MCF 10A (cell line): ENCODE measurements around the gene KEL. TPM values are rescaled to one million over a fixed set of nuclear protein-coding genes. Genes with fewer than 3 reads are reported as not detected.

Experiments used
- BruUV-seq: library from RNA; stranded (reverse); fragments of 400-500 nt; replicated peaks from 2 replicates; lab custom pipeline; 2021; lab: Mats Ljungman, UMichigan
- CTCF ChIA-PET: fragments of 300-600 bp; sonication (Branson Sonifier 250); formaldehyde crosslinking; extraction: SDS; loops from one replicate; lab custom pipeline; 2021; ENCODE audit warnings: antibody characterized with exemption, inconsistent platforms; lab: Yijun Ruan, JAX
- POLR2A ChIA-PET: fragments of 300-600, 350-650 bp; sonication (Branson Sonifier 250); formaldehyde crosslinking; extraction: SDS; loops from one replicate; lab custom pipeline; 2020; ENCODE audit warnings: antibody characterized with exemption, inconsistent platforms; lab: Yijun Ruan, JAX
- DNase-seq: peaks from one replicate; pipeline ENCODE4 v3.0.0-alpha.2; 2018; ENCODE audit not compliant: unreplicated experiment
- H3K27ac Mint-ChIP-seq: one replicate; pipeline ENCODE4 v1.8.0; 2022; ENCODE audit warnings: mild to moderate bottlenecking, low read depth, mixed read lengths; ENCODE audit not compliant: unreplicated experiment
- H3K27me3 Mint-ChIP-seq: one replicate; pipeline ENCODE4 v1.8.0; 2022; ENCODE audit warnings: mixed read lengths; ENCODE audit not compliant: insufficient read depth, unreplicated experiment
- H3K36me3 Mint-ChIP-seq: one replicate; pipeline ENCODE4 v1.8.0; 2022; ENCODE audit warnings: mild to moderate bottlenecking, moderate library complexity, mixed read lengths; ENCODE audit not compliant: insufficient read depth, unreplicated experiment
- H3K4me1 Mint-ChIP-seq: one replicate; pipeline ENCODE4 v1.8.0; 2022; ENCODE audit warnings: mixed read lengths; ENCODE audit not compliant: insufficient read depth, unreplicated experiment
- H3K4me3 Mint-ChIP-seq: one replicate; pipeline ENCODE4 v1.8.0; 2022; ENCODE audit warnings: mild to moderate bottlenecking, moderate library complexity, mixed read lengths; ENCODE audit not compliant: unreplicated experiment
- H3K9me3 Mint-ChIP-seq: one replicate; pipeline ENCODE4 v1.8.0; 2022; ENCODE audit warnings: mixed read lengths; ENCODE audit not compliant: unreplicated experiment
- CTCF ChIP-seq: fragments of 200-600 bp; IDR thresholded peaks from one replicate; pipeline ENCODE4 v1.8.0; 2022; ENCODE audit warnings: antibody characterized with exemption, mild to moderate bottlenecking; ENCODE audit not compliant: unreplicated experiment
- intact Hi-C: fragments of 100-400 bp; cut with micrococcal nuclease; formaldehyde crosslinking; loops from 2 replicates; pipeline ENCODE4 v1.14.1; 2022
- total RNA-seq: library from RNA; stranded (reverse); gene quantifications from 2 replicates; pipeline ENCODE4 v1.2.3, GENCODE V29; 2022

Gene KEL
- total RNA-seq, 1 experiment from 2014 or later, result not detected

GRCh38 chr7:142932386-142933091, 29.6 kb downstream of the KEL start:
- CTCF ChIA-PET, result interaction anchor here (0.5 to 1.2 kb wide), 3 partner anchors 18 to 471 kb away, joined by 3 to 4 read pairs (median 3); no protein-coding TSS in a partner anchor
- Mint-ChIP-seq H3K4me3 (no peak overlapping the region), H3K27ac (no peak overlapping the region), H3K4me1 (no peaks in the 10 kb centered on the region), H3K9me3 (no peaks in the 10 kb centered on the region), H3K27me3 (peaks cover 11% of the 10 kb centered on the region), H3K36me3 (no peaks in the 10 kb centered on the region)
- BruUV-seq, result no TSS peak
- intact Hi-C loops, result no loop called here
- POLR2A ChIA-PET, result interaction anchor here (0.6 kb wide), 1 partner anchor 50 kb away, joined by 3 read pairs; no protein-coding TSS in a partner anchor
- no peak for TF ChIP-seq CTCF
- DNase-seq, result no peak

- H3K9me3 Mint-ChIP-seq, result no peaks in the 10 kb centered on the region
- intact Hi-C loops, result no loop called here
Measured at GRCh38 chr7:142930126-142930730, 31.9 kb downstream of the KEL start.

GRCh38 chr7:142927949-142928348, 34.2 kb downstream of the KEL start:
- no peak for DNase-seq
- H3K4me1 Mint-ChIP-seq, result no peaks in the 10 kb centered on the region
- no peak for TF ChIP-seq CTCF
- H3K4me3 Mint-ChIP-seq, result no peak overlapping the region
- H3K27ac Mint-ChIP-seq, result no peak overlapping the region
- CTCF ChIA-PET, result interaction anchor here (0.8 kb wide), 1 partner anchor 8 kb away, joined by 3 read pairs; no protein-coding TSS in a partner anchor
- POLR2A ChIA-PET, result no interaction called here
- intact Hi-C loops, result no loop called here
- H3K27me3 Mint-ChIP-seq, result peaks cover 39% of the 10 kb centered on the region
- no TSS peak for BruUV-seq
- H3K9me3 Mint-ChIP-seq, result no peaks in the 10 kb centered on the region
- no peaks in the 10 kb centered on the region for H3K36me3 Mint-ChIP-seq

More at GRCh38 chr7:142930126-142930730, 31.9 kb downstream of the KEL start:
- Mint-ChIP-seq H3K36me3 (no peaks in the 10 kb centered on the region), H3K27me3 (peaks cover 33% of the 10 kb centered on the region), H3K27ac (no peak overlapping the region), H3K4me3 (no peak overlapping the region), H3K4me1 (no peaks in the 10 kb centered on the region)
- BruUV-seq, result no TSS peak
- DNase-seq, result no peak
- CTCF ChIA-PET, result no interaction called here
- no peak for TF ChIP-seq CTCF
- POLR2A ChIA-PET, result no interaction called here

GRCh38 chr7:142927085-142927745, 34.9 kb downstream of the KEL start:
- no peak for TF ChIP-seq CTCF
- CTCF ChIA-PET, result interaction anchor here (0.5 to 1.6 kb wide), 2 partner anchors 76 to 507 kb away, joined by 3 to 6 read pairs; no protein-coding TSS in a partner anchor
- H3K4me1 Mint-ChIP-seq, result no peaks in the 10 kb centered on the region
- H3K27me3 Mint-ChIP-seq, result peaks cover 39% of the 10 kb centered on the region
- no peak overlapping the region for H3K4me3 Mint-ChIP-seq
- DNase-seq, result no peak
- H3K36me3 Mint-ChIP-seq, result no peaks in the 10 kb centered on the region
- no peak overlapping the region for H3K27ac Mint-ChIP-seq
- no peaks in the 10 kb centered on the region for H3K9me3 Mint-ChIP-seq
- BruUV-seq, result no TSS peak
- intact Hi-C loops, result no loop called here
- POLR2A ChIA-PET, result no interaction called here
